Smooth muscle cell of the coronary artery (primary cell): ENCODE measurements around the gene TEAD4. TPM values are rescaled to one million over a fixed set of nuclear protein-coding genes. Genes with fewer than 3 reads are reported as not detected.

Experiments used
- total RNA-seq: library from RNA; depleted of rRNA; stranded (reverse); fragments of >200 nt; gene quantifications from 2 replicates; pipeline ENCODE4 v1.2.3, GENCODE V29; 2014; ENCODE audit warnings: low replicate concordance

Gene TEAD4
- total RNA-seq: 4.9 and 9.6 TPM in 2 replicates

DNA sequence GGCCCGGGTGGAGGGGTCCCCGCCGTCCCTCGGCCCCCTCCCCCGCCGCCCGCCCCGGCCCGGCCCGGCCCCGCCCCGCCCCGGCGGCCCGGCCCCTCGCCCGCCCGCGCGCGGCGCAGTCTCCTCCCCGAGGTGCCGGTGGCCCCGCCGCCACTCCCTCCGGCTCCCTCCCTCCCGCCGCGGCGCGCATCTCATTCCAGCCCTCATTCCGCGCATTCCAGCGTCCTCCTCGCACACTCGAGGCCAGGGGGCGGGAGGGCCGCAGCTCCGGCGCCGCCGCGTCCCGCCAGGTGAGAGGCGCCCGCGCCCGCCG lies at the start of gene TEAD4:
TEAD4 (plus strand) TSS at position 206 of the 313 bp plus-strand sequence.

DNA sequence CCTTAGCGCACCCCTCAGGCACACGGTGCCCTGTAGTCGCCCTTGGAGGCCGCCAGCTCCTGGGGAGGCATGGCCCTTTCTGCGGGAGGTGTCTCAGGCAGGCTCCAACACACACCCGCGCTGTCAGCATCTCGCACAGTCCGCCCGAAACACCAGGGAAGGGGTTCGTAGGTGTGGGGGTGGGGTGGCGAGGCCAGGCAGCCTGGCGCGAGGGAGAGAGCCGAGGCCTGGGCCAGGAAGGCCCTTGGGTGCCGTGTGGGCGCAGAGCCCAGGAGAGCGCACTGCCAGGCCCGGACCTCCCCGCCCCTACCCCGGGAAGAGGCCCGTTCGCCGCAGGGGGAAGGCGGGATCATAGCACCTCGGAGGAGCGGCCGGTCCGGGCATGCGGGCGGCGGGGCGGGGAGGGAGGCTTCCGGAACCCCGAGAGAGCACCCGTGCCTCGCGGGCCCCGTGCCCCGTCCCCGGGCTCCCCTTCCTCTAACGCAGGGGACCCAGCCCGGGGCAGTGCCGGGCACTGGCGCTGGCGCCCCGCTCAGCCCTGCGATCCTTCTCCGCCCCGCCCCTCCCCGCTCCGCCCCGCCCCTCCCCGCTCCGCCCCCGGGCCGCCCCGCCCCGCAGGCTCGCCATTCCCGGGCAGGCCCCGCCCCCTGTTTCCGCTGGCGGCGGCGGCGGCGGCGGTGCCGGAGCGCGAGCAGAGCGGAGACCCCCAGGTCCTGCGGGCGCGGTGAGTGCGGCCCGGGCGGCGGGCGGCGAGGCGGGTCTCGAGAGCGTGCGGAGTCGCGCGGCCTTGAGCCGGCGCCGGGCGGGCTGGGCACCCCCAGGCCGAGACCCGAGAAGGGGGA lies 117.8 kb downstream of the TEAD4 start, which contains the start of gene TSPAN9:
TSPAN9 (plus strand) TSS at position 650 of the 842 bp plus-strand sequence. CDS start 123,815 bp downstream, outside the sequence.

Other genes with a start within 250 kb of the TEAD4 start
- 38.3 and 44.9 TPM in 2 replicates for gene FKBP4, start 164.4 kb upstream of the TEAD4 start, total RNA-seq
- gene ITFG2, start 146.7 kb upstream of the TEAD4 start, total RNA-seq: 11.0 and 32.2 TPM in 2 replicates
- gene NRIP2, start 124.4 kb upstream of the TEAD4 start, total RNA-seq: not detected in 2 replicates
- gene TEX52, start 102.4 kb upstream of the TEAD4 start, total RNA-seq: not detected in 2 replicates
- 0.47 and 3.8 TPM in 2 replicates for gene FOXM1, start 82.2 kb upstream of the TEAD4 start, total RNA-seq
- gene RHNO1, start 82.2 kb upstream of the TEAD4 start, total RNA-seq: 4.7 and 13.8 TPM in 2 replicates
- gene TULP3, start 68.5 kb upstream of the TEAD4 start, total RNA-seq: 14.9 and 15.6 TPM in 2 replicates
- gene TSPAN9, start 118.0 kb downstream of the TEAD4 start, total RNA-seq: 40.1 and 76.8 TPM in 2 replicates